ENCODE data around the gene PARD6G. TPM values are rescaled to one million over a fixed set of nuclear protein-coding genes. Genes with fewer than 3 reads are reported as not detected.
A peak's percentile ranks its signal among the peaks of the same experiment; 100 is the strongest.

Gene PARD6G
- total and polyA plus RNA-seq, 2 donors (not counting 1 experiment from before 2014, with no cell fraction given) = 1.0 to 2.1 TPM

- H2AFZ ChIP-seq (ENCODE audit: low read length) = no peak overlapping the region
- H4K20me1 ChIP-seq (ENCODE audit: control insufficient read depth, extremely low read depth, insufficient read depth, low read length) = no peaks in the 10 kb centered on the region
- no peaks in the 10 kb centered on the region for H3K9me3 ChIP-seq (ENCODE audit: control insufficient read depth, insufficient read depth, low read depth, low read length)
- no peaks in the 10 kb centered on the region for H3K27me3 ChIP-seq (ENCODE audit: control insufficient read depth, insufficient read depth, low read length)
- no peaks in the 10 kb centered on the region for H3K79me2 ChIP-seq (ENCODE audit: control insufficient read depth, insufficient read depth, low read length)
- no peaks in the 10 kb centered on the region for H3K36me3 ChIP-seq (ENCODE audit: control insufficient read depth, insufficient read depth, low read length)
- no peak overlapping the region for H3K27ac ChIP-seq (ENCODE audit: insufficient read depth, low read length)
- no peak overlapping the region for H3K4me3 ChIP-seq (replicated peaks in 1 of 4; ENCODE audit: control extremely low read depth in 1 of 4, insufficient read depth in 1 of 4, low read depth in 3 of 4, low read length in 4 of 4)
- no peak overlapping the region for H3K4me2 ChIP-seq (ENCODE audit: extremely low read depth, insufficient read depth, low read length)
- H3K4me1 ChIP-seq (ENCODE audit: control insufficient read depth, extremely low read depth, insufficient read depth, low read length) = no peaks in the 10 kb centered on the region
- no peak overlapping the region for H3K9ac ChIP-seq (ENCODE audit: insufficient read depth, low read length)
- TF ChIP-seq, protein P1, sequence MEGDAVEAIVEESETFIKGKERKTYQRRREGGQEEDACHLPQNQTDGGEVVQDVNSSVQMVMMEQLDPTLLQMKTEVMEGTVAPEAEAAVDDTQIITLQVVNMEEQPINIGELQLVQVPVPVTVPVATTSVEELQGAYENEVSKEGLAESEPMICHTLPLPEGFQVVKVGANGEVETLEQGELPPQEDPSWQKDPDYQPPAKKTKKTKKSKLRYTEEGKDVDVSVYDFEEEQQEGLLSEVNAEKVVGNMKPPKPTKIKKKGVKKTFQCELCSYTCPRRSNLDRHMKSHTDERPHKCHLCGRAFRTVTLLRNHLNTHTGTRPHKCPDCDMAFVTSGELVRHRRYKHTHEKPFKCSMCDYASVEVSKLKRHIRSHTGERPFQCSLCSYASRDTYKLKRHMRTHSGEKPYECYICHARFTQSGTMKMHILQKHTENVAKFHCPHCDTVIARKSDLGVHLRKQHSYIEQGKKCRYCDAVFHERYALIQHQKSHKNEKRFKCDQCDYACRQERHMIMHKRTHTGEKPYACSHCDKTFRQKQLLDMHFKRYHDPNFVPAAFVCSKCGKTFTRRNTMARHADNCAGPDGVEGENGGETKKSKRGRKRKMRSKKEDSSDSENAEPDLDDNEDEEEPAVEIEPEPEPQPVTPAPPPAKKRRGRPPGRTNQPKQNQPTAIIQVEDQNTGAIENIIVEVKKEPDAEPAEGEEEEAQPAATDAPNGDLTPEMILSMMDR (conservative IDR thresholded peaks at IDR 0.05 in 1 of 2, IDR thresholded peaks at IDR 0.05 in 1 of 2; ENCODE audit: low read depth in 1 of 2, low read length in 2 of 2) = no peak
- no peak for TF ChIP-seq EZH2 (IDR thresholded peaks at IDR 0.05; ENCODE audit: low read length, missing control alignments)
- DNase-seq (ENCODE audit: low read depth in 2 of 2) = no peak
Observed at GRCh38 chr18:80251700-80252099, 4.4 kb upstream of the PARD6G start.

- Histone ChIP-seq H3K9me3 (ENCODE audit: control insufficient read depth, insufficient read depth, low read depth, low read length) (no peaks in the 10 kb centered on the region), H3K27ac (ENCODE audit: insufficient read depth, low read length) (no peak overlapping the region), H3K4me2 (ENCODE audit: extremely low read depth, insufficient read depth, low read length) (no peak overlapping the region), H3K4me1 (ENCODE audit: control insufficient read depth, extremely low read depth, insufficient read depth, low read length) (no peaks in the 10 kb centered on the region), H2AFZ (ENCODE audit: low read length) (no peak overlapping the region), H3K4me3 (replicated peaks in 1 of 4; ENCODE audit: control extremely low read depth in 1 of 4, insufficient read depth in 1 of 4, low read depth in 3 of 4, low read length in 4 of 4) (no peak overlapping the region), H4K20me1 (ENCODE audit: control insufficient read depth, extremely low read depth, insufficient read depth, low read length) (no peaks in the 10 kb centered on the region), H3K27me3 (ENCODE audit: control insufficient read depth, insufficient read depth, low read length) (peaks cover 3% of the 10 kb centered on the region), H3K36me3 (ENCODE audit: control insufficient read depth, insufficient read depth, low read length) (no peaks in the 10 kb centered on the region), H3K79me2 (ENCODE audit: control insufficient read depth, insufficient read depth, low read length) (no peaks in the 10 kb centered on the region), H3K9ac (ENCODE audit: insufficient read depth, low read length) (no peak overlapping the region)
- TF ChIP-seq, protein P1 (conservative IDR thresholded peaks at IDR 0.05 in 1 of 2, IDR thresholded peaks at IDR 0.05 in 1 of 2; ENCODE audit: low read depth in 1 of 2, low read length in 2 of 2) = no peak
- TF ChIP-seq EZH2 (IDR thresholded peaks at IDR 0.05; ENCODE audit: low read length, missing control alignments) = no peak
- no peak for DNase-seq (ENCODE audit: low read depth in 2 of 2)
Observed at GRCh38 chr18:80250740-80251364, 3.5 kb upstream of the PARD6G start.

DNA sequence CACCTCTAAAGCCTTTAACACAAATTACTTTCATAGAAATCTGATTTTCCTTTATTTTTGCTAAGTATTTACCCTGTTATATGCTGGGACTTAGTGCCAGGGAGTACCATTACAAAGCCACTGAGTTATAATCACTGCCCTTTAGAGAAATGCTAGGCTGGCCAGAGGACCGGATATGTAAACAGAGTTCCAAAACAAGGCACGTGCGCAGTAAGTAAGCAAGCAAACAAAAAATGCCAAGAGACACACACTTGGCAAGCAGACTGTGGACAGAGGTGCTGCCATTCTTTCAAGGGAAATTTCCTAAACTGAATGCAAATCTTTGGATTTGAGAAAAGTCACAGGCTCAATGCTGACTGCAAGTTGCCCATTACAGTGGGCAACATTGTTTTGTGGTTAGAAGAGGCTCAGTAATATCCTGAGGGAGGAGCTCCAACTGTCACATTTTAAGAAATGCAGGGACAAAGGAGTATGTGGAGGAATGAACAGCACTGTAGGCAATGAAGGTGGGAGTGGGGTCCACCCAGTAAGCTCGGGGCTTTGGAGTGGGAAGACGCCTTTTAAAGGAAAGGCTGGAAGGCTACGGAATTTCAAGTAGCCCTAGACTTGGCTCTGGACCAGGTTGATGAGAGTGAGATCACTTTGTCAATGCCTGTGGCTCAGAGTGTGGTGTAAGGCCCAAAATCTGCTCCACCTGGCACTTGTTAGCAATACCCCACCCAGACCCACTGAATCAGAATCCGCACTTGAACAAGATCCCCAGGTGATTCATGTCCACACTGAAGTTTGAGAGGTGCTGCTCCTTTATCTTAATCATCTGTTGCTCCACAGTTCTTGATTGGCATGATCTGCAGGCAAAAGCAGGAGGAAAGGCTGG, 2.1 kb upstream of the PARD6G start:
- no peaks in the 10 kb centered on the region for H4K20me1 ChIP-seq (ENCODE audit: control insufficient read depth, extremely low read depth, insufficient read depth, low read length)
- H3K4me3 ChIP-seq (replicated peaks in 1 of 4; ENCODE audit: control extremely low read depth in 1 of 4, insufficient read depth in 1 of 4, low read depth in 3 of 4, low read length in 4 of 4) = no peak overlapping the region
- no peak overlapping the region for H2AFZ ChIP-seq (ENCODE audit: low read length)
- no peak overlapping the region for H3K27ac ChIP-seq (ENCODE audit: insufficient read depth, low read length)
- H3K9ac ChIP-seq (ENCODE audit: insufficient read depth, low read length) = no peak overlapping the region
- no peaks in the 10 kb centered on the region for H3K9me3 ChIP-seq (ENCODE audit: control insufficient read depth, insufficient read depth, low read depth, low read length)
- no peak for TF ChIP-seq EZH2 (IDR thresholded peaks at IDR 0.05; ENCODE audit: low read length, missing control alignments)
- TF ChIP-seq, protein P1 (conservative IDR thresholded peaks at IDR 0.05 in 1 of 2, IDR thresholded peaks at IDR 0.05 in 1 of 2; ENCODE audit: low read depth in 1 of 2, low read length in 2 of 2) = no peak
- H3K36me3 ChIP-seq (ENCODE audit: control insufficient read depth, insufficient read depth, low read length) = no peaks in the 10 kb centered on the region
- H3K79me2 ChIP-seq (ENCODE audit: control insufficient read depth, insufficient read depth, low read length) = no peaks in the 10 kb centered on the region
- DNase-seq (ENCODE audit: low read depth in 2 of 2) = peak in 1 of 2 donors; percentile 70
- H3K27me3 ChIP-seq (ENCODE audit: control insufficient read depth, insufficient read depth, low read length) = peaks cover 8% of the 10 kb centered on the region
- H3K4me2 ChIP-seq (ENCODE audit: extremely low read depth, insufficient read depth, low read length) = no peak overlapping the region
- no peaks in the 10 kb centered on the region for H3K4me1 ChIP-seq (ENCODE audit: control insufficient read depth, extremely low read depth, insufficient read depth, low read length)

All from fibroblast of lung (primary cell).